ENCODE results near the gene CES5A. TPM values are rescaled to one million over a fixed set of nuclear protein-coding genes. Genes with fewer than 3 reads are reported as not detected.

CES5A gene
- total and polyA plus RNA-seq, 9 donors, result not detected

GRCh38 chr16:55901566-55902217, 26.5 kb upstream of the CES5A start:
- H3K4me3 ChIP-seq, result no peak overlapping the region
- no peaks in the 10 kb centered on the region for H3K36me3 ChIP-seq
- TF ChIP-seq CTCF (IDR thresholded peaks at IDR 0.05) (no peak), EP300 (IDR thresholded peaks at IDR 0.05) (no peak), POLR2A (IDR thresholded peaks at IDR 0.05) (no peak)
- H3K27me3 ChIP-seq, result no peaks in the 10 kb centered on the region
- H3K27ac ChIP-seq, result no peak overlapping the region
- 55 to 60% (median 56%) methylated on average over 10 of the region's 10 CpGs for WGBS, 3 donors
- no peaks in the 10 kb centered on the region for H3K9me3 ChIP-seq
- intact Hi-C loops (cut with DNase I), result no loop called here
- no peaks in the 10 kb centered on the region for H3K4me1 ChIP-seq (ENCODE audit: insufficient read depth)
- DNase-seq, result no peak

- H3K4me3 ChIP-seq, result no peak overlapping the region
- intact Hi-C loops (cut with DNase I), result no loop called here
- TF ChIP-seq CTCF (IDR thresholded peaks at IDR 0.05) (no peak), EP300 (IDR thresholded peaks at IDR 0.05) (no peak), POLR2A (IDR thresholded peaks at IDR 0.05) (no peak)
- 57 to 71% (median 58%) methylated on average over 5 of the region's 5 CpGs for WGBS, 3 donors
- H3K27ac ChIP-seq, result no peak overlapping the region
- no peaks in the 10 kb centered on the region for H3K9me3 ChIP-seq
- no peaks in the 10 kb centered on the region for H3K4me1 ChIP-seq (ENCODE audit: insufficient read depth)
- no peaks in the 10 kb centered on the region for H3K27me3 ChIP-seq
- H3K36me3 ChIP-seq, result no peaks in the 10 kb centered on the region
- no peak for DNase-seq
These were observed 25.6 kb upstream of the CES5A start for GRCh38 chr16:55900616-55901393.

- Histone ChIP-seq H3K9me3 (no peaks in the 10 kb centered on the region), H3K36me3 (no peaks in the 10 kb centered on the region), H3K27ac (no peak overlapping the region), H3K27me3 (no peaks in the 10 kb centered on the region), H3K4me3 (no peak overlapping the region), H3K4me1 (ENCODE audit: insufficient read depth) (no peaks in the 10 kb centered on the region)
- WGBS, 3 donors, result 29 to 54% (median 41%) methylated on average over 3 of the region's 3 CpGs
- TF ChIP-seq CTCF (IDR thresholded peaks at IDR 0.05) (no peak), EP300 (IDR thresholded peaks at IDR 0.05) (no peak), POLR2A (IDR thresholded peaks at IDR 0.05) (no peak)
- intact Hi-C loops (cut with DNase I), result no loop called here
- no peak for DNase-seq
These were observed 24.7 kb upstream of the CES5A start for GRCh38 chr16:55899857-55900256.

GRCh38 chr16:55898592-55898991, 23.4 kb upstream of the CES5A start:
- Histone ChIP-seq H3K4me3 (no peak overlapping the region), H3K36me3 (no peaks in the 10 kb centered on the region), H3K4me1 (ENCODE audit: insufficient read depth) (no peaks in the 10 kb centered on the region), H3K27me3 (no peaks in the 10 kb centered on the region), H3K9me3 (no peaks in the 10 kb centered on the region), H3K27ac (no peak overlapping the region)
- DNase-seq, result no peak
- TF ChIP-seq CTCF (IDR thresholded peaks at IDR 0.05), result no peak
- TF ChIP-seq EP300 (IDR thresholded peaks at IDR 0.05), result no peak
- no peak for TF ChIP-seq POLR2A (IDR thresholded peaks at IDR 0.05)
- intact Hi-C loops (cut with DNase I), result no loop called here
- WGBS, 3 donors, result 60 to 70% (median 64%) methylated on average over 1 of the region's 1 CpG
